Measurements from ENCODE around the gene GTF2E1.
"Not testable (repeated sequence)": the region's sequence is repeated elsewhere in the genome, so short reads cannot be mapped to it uniquely, and the experiment has no call there.

GTF2E1 gene

GRCh38 chr3:120741320-120741719 lies 1.2 kb upstream of the GTF2E1 start:
- in situ Hi-C loops (cut with HindIII; ENCODE audit: low pct_unique_long_range_greater_than_20kb, low sequenced_read_pairs) = no loop called here
- TF ChIP-seq JUND (IDR thresholded peaks at IDR 0.05; ENCODE audit: low read depth) = no peak
- no peak for DNase-seq (ENCODE audit: low read depth in 1 of 2, low spot score in 1 of 2)

GRCh38 chr3:120741837-120742197 lies 727 bp upstream of the GTF2E1 start:
- in situ Hi-C loops (cut with HindIII; ENCODE audit: low pct_unique_long_range_greater_than_20kb, low sequenced_read_pairs) = no loop called here
- TF ChIP-seq JUND (IDR thresholded peaks at IDR 0.05; ENCODE audit: low read depth) = no peak
- peak; percentile 8 to 58 for DNase-seq (ENCODE audit: low read depth in 1 of 2, low spot score in 1 of 2)

DNA sequence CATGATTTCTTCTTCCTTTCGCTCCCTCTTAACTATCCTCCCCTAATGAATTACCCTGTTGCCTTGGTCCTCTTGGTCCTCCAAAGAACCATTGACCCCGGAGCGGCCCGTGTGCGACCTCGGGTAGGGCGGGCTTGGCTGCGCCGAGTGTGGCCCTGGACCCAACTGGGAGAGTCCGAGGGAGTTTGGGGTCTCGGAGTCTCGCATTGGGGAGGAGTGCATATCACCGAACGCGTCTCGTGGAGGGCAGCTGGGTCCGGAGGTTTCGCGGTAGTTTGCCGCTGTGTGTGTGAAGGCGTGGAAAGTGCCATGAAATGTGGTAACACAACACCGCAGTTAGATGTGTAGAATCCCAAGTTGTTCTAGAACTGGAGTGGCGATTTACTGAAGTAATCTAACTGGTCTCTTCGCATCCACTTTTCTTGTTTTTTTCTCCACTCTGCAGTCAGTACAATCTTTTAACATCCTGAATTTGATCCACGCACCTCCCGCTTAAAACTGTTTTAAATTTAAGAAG lies 363 bp downstream of the GTF2E1 start:
- in situ Hi-C loops (cut with HindIII; ENCODE audit: low pct_unique_long_range_greater_than_20kb, low sequenced_read_pairs) = no loop called here
- TF ChIP-seq JUND (IDR thresholded peaks at IDR 0.05; ENCODE audit: low read depth) = no peak
- DNase-seq (ENCODE audit: low read depth in 1 of 2, low spot score in 1 of 2) = peak in 1 of 2 experiments; percentile 36

GRCh38 chr3:120743556-120744195 lies 1.1 kb downstream of the GTF2E1 start:
- no peak for DNase-seq (ENCODE audit: low read depth in 1 of 2, low spot score in 1 of 2)
- no peak for TF ChIP-seq JUND (IDR thresholded peaks at IDR 0.05; ENCODE audit: low read depth)

GRCh38 chr3:120745466-120745865 lies 2.9 kb downstream of the GTF2E1 start:
- DNase-seq (ENCODE audit: low read depth in 1 of 2, low spot score in 1 of 2) = no peak
- in situ Hi-C loops (cut with HindIII; ENCODE audit: low pct_unique_long_range_greater_than_20kb, low sequenced_read_pairs) = no loop called here
- no peak for TF ChIP-seq JUND (IDR thresholded peaks at IDR 0.05; ENCODE audit: low read depth)

More at GRCh38 chr3:120743556-120744195, 1.1 kb downstream of the GTF2E1 start:
- in situ Hi-C loops (cut with HindIII; ENCODE audit: low pct_unique_long_range_greater_than_20kb, low sequenced_read_pairs) = no loop called here

DNA sequence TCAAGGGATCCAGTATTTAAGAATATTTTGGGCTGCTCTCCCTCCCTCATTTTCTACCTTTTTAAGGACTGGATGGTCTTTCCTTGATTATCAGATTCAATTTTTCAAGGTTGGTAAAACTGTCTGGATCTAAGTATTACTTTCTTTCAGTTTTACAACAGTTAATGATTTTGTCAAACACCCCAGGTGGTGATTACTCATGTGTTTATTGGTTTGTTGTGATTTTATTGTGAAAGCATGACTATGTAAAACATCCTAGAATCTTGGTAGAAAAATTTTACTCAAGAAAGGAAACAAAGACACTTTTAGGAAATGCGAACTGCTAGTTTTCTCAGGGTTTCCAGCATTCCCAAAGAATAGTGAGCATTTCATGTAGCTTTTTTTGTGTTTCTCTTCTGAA lies 7.3 kb downstream of the GTF2E1 start:
- in situ Hi-C loops (cut with HindIII; ENCODE audit: low pct_unique_long_range_greater_than_20kb, low sequenced_read_pairs) = no loop called here
- no peak for DNase-seq (ENCODE audit: low read depth in 1 of 2, low spot score in 1 of 2)
- TF ChIP-seq JUND (IDR thresholded peaks at IDR 0.05; ENCODE audit: low read depth) = no peak

DNA sequence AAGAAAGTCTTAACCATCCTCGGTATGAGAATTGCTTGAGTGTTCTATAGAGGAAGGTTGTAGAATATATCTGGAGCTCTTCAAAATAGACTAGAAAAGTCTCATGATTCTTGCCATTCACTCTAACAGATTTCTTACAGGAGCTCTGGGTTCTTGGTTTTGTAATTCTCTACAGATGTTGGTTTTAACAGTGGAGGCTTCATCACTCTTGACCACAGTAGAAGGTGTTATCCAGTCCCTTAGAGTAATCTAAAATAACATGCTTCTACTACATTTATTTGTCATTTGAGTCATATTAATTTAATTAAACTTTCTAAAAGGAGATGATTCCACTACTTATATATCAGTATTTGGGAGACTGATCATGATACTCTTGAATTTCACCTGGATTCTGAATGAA lies 9.7 kb downstream of the GTF2E1 start:
- in situ Hi-C loops (cut with HindIII; ENCODE audit: low pct_unique_long_range_greater_than_20kb, low sequenced_read_pairs) = no loop called here
- TF ChIP-seq JUND (IDR thresholded peaks at IDR 0.05; ENCODE audit: low read depth) = no peak
- no peak for DNase-seq (ENCODE audit: low read depth in 1 of 2, low spot score in 1 of 2)

DNA sequence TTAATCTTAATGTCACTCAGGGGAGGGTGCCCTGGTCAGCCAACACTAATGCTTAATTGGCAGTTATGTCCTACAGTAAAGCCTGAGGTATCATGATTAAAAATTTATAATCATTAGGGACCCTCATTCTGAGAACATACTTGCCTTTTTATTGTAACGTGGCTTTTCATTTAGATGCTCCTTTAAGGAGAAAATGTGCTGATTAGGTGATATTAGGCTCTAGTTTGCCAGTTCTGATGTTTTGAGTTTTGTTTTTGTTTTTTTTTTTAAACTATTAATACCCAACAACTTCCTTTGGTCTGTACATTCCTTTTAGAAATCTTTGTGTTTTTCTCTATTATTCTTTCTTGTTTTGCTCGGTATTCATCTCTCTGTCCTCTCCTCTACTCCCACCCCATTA lies 10.3 kb downstream of the GTF2E1 start:
- no peak for TF ChIP-seq JUND (IDR thresholded peaks at IDR 0.05; ENCODE audit: low read depth)
- in situ Hi-C loops (cut with HindIII; ENCODE audit: low pct_unique_long_range_greater_than_20kb, low sequenced_read_pairs) = no loop called here
- DNase-seq (ENCODE audit: low read depth in 1 of 2, low spot score in 1 of 2) = no peak

DNA sequence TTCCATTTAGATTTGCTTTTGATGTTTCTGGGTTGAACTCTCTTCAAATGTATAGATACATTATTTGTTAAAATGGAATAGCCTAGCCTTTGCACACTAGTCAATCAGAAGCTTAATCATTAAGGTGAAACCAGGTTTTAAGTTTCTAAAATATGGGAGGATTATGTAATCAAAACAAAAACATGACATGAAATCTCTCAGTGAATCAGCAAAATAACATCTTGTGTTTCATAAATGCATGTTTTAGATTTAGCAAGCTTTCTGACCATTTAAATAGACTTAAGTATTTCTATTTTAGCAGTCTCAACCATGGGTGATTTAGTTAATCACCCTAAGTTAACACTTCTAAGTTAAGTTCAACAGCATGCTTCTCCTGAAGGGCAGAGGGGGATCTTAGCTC lies 11.3 kb downstream of the GTF2E1 start:
- DNase-seq (ENCODE audit: low read depth in 1 of 2, low spot score in 1 of 2) = no peak
- in situ Hi-C loops (cut with HindIII; ENCODE audit: low pct_unique_long_range_greater_than_20kb, low sequenced_read_pairs) = no loop called here

GRCh38 chr3:120756061-120756460 lies 13.5 kb downstream of the GTF2E1 start:
- TF ChIP-seq JUND (IDR thresholded peaks at IDR 0.05; ENCODE audit: low read depth) = no peak
- in situ Hi-C loops (cut with HindIII; ENCODE audit: low pct_unique_long_range_greater_than_20kb, low sequenced_read_pairs) = no loop called here
- no peak for DNase-seq (ENCODE audit: low read depth in 1 of 2, low spot score in 1 of 2)

More for the DNA sequence above, 11.3 kb downstream of the GTF2E1 start:
- TF ChIP-seq JUND (IDR thresholded peaks at IDR 0.05; ENCODE audit: low read depth) = no peak

DNA sequence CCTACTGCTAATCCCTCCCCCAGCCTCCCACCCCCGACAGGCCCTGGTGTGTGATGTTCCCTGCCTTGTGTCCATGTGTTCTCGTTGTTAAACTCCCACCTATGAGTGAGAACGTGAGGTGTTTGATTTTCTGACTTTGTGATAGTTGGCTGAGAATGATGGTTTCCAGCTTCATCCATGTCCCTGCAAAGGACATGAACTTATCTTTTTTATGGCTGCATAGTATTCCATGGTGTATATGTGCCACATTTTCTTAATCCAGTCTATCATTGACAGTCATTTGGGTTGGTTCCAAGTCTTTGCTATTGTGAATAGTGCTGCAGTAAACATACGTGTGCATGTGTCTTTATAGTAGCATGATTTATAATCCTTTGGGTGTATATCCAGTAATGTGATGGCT lies 16.0 kb downstream of the GTF2E1 start:
- DNase-seq (ENCODE audit: low read depth in 1 of 2, low spot score in 1 of 2); in situ Hi-C loops (cut with HindIII; ENCODE audit: low pct_unique_long_range_greater_than_20kb, low sequenced_read_pairs): not testable (repeated sequence)

DNA sequence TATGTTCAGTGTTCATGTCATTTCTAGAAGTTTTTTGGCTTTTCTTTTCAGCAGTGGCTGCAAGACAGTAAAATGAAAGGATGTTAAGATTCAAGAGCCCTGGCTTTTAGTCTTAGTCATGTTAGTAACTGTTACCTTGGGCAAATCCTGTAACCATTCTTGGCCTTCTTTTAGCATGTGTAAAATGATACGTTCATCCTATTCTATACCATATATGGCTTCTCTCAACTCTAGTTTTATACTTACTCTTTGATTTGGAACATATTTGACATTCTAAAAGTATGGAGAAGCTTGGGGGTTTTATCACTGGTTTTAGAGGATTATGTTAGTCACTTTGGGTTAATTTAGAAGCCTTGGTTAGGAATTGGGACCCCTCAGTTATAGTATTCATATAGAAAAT lies 20.1 kb downstream of the GTF2E1 start:
- DNase-seq (ENCODE audit: low read depth in 1 of 2, low spot score in 1 of 2) = no peak
- in situ Hi-C loops (cut with HindIII; ENCODE audit: low pct_unique_long_range_greater_than_20kb, low sequenced_read_pairs) = no loop called here
- no peak for TF ChIP-seq JUND (IDR thresholded peaks at IDR 0.05; ENCODE audit: low read depth)

DNA sequence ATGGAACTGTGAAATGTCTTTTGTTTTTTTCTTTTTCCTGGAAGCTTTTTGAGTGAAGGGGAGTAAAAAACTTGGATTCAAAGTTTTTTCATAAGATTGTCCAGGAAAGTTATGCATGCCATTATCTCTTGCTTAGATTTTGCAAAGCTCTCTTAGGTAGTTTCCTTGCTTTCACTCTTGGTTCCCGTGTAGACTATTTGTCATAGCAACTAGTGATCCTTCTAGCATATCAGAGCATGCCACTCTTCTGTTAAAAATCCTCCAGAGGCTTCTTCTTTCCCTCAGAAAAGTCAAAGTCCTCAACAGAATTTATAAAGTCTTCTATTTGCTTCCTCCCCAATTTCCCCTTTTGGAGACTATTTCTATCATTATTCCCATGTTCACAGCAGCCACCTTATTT lies 21.1 kb downstream of the GTF2E1 start:
- TF ChIP-seq JUND (IDR thresholded peaks at IDR 0.05; ENCODE audit: low read depth) = no peak
- in situ Hi-C loops (cut with HindIII; ENCODE audit: low pct_unique_long_range_greater_than_20kb, low sequenced_read_pairs) = no loop called here
- no peak for DNase-seq (ENCODE audit: low read depth in 1 of 2, low spot score in 1 of 2)

- DNase-seq (ENCODE audit: low read depth in 1 of 2, low spot score in 1 of 2) = no peak
- in situ Hi-C loops (cut with HindIII; ENCODE audit: low pct_unique_long_range_greater_than_20kb, low sequenced_read_pairs) = no loop called here
- no peak for TF ChIP-seq JUND (IDR thresholded peaks at IDR 0.05; ENCODE audit: low read depth)
Observed at GRCh38 chr3:120764206-120764605, 21.7 kb downstream of the GTF2E1 start.

Data from T47D (cell line).